ENCODE data around the gene GRIK2. TPM values are rescaled to one million over a fixed set of nuclear protein-coding genes. Genes with fewer than 3 reads are reported as not detected.
A peak's percentile ranks its signal among the peaks of the same experiment; 100 is the strongest.
"Not testable (repeated sequence)": the region's sequence is repeated elsewhere in the genome, so short reads cannot be mapped to it uniquely, and the experiment has no call there.

Gene GRIK2
- total RNA-seq, 1 donor from 2014 or later: 0.40 TPM

GRCh38 chr6:102015431-102015830 lies 621.9 kb downstream of the GRIK2 start:
- DNase-seq (ENCODE audit: low read depth): no peak

GRCh38 chr6:102022281-102022680 lies 628.8 kb downstream of the GRIK2 start:
- DNase-seq (ENCODE audit: low read depth): no peak

- DNase-seq (ENCODE audit: low read depth): no peak
These were observed 629.3 kb downstream of the GRIK2 start for GRCh38 chr6:102022803-102023202.

- DNase-seq (ENCODE audit: low read depth): no peak
These were observed 630.6 kb downstream of the GRIK2 start for GRCh38 chr6:102023977-102024657.

GRCh38 chr6:102026649-102027048 lies 633.1 kb downstream of the GRIK2 start:
- DNase-seq (ENCODE audit: low read depth): no peak

- no peak for DNase-seq (ENCODE audit: low read depth)
These were observed 634.7 kb downstream of the GRIK2 start for GRCh38 chr6:102028176-102028575.

GRCh38 chr6:102038964-102039363 lies 645.5 kb downstream of the GRIK2 start:
- DNase-seq (ENCODE audit: low read depth): peak; percentile 0

GRCh38 chr6:102039441-102039840 lies 645.9 kb downstream of the GRIK2 start:
- no peak for DNase-seq (ENCODE audit: low read depth)

- DNase-seq (ENCODE audit: low read depth): no peak
These were observed 657.5 kb downstream of the GRIK2 start for GRCh38 chr6:102051001-102051400.

- no peak for DNase-seq (ENCODE audit: low read depth)
These were observed 658.2 kb downstream of the GRIK2 start for GRCh38 chr6:102051720-102052119.

- no peak for DNase-seq (ENCODE audit: low read depth)
These were observed 670.6 kb downstream of the GRIK2 start for GRCh38 chr6:102064142-102064541.

GRCh38 chr6:102066301-102066700 lies 672.8 kb downstream of the GRIK2 start:
- no peak for DNase-seq (ENCODE audit: low read depth)

GRCh38 chr6:102068349-102068929 lies 674.9 kb downstream of the GRIK2 start:
- no peak for DNase-seq (ENCODE audit: low read depth)

GRCh38 chr6:102075539-102075938 lies 682.0 kb downstream of the GRIK2 start:
- DNase-seq (ENCODE audit: low read depth): peak; percentile 70

GRCh38 chr6:102085257-102085656 lies 691.7 kb downstream of the GRIK2 start:
- DNase-seq (ENCODE audit: low read depth): no peak

- DNase-seq (ENCODE audit: low read depth): not testable (repeated sequence)
These were observed 694.7 kb downstream of the GRIK2 start for GRCh38 chr6:102088160-102088559.

GRCh38 chr6:102114402-102114801 lies 720.9 kb downstream of the GRIK2 start:
- DNase-seq (ENCODE audit: low read depth): no peak

GRCh38 chr6:102115911-102116310 lies 722.4 kb downstream of the GRIK2 start:
- no peak for DNase-seq (ENCODE audit: low read depth)

GRCh38 chr6:102118034-102118433 lies 724.5 kb downstream of the GRIK2 start:
- no peak for DNase-seq (ENCODE audit: low read depth)
